Epithelial cell of proximal tubule (primary cell): ENCODE data around the gene ZNF106. TPM values are rescaled to one million over a fixed set of nuclear protein-coding genes. Genes with fewer than 3 reads are reported as not detected.

ENCODE experiments used
- DNase-seq: peaks from one replicate; pipeline ENCODE4 v3.0.0-alpha.2; 2011; ENCODE audit warnings: low read depth
- H3K4me3 ChIP-seq: 2 replicates; pipeline ENCODE4 v1.5.1; 2011; ENCODE audit warnings: low read depth, mild to moderate bottlenecking, low read length
- total RNA-seq: library from RNA; depleted of rRNA; stranded (reverse); fragments of >200 nt; gene quantifications from 2 replicates; pipeline ENCODE4 v1.2.3, GENCODE V29; 2015
- TF ChIP-seq, protein P1 (sequence below): conservative IDR thresholded peaks from 2 replicates; pipeline ENCODE4 v1.5.1; 2012; ENCODE audit warnings: low read depth, mild to moderate bottlenecking, low read length

The ZNF106 gene
- total RNA-seq, 1 donor from 2014 or later = 27.1 TPM

DNA sequence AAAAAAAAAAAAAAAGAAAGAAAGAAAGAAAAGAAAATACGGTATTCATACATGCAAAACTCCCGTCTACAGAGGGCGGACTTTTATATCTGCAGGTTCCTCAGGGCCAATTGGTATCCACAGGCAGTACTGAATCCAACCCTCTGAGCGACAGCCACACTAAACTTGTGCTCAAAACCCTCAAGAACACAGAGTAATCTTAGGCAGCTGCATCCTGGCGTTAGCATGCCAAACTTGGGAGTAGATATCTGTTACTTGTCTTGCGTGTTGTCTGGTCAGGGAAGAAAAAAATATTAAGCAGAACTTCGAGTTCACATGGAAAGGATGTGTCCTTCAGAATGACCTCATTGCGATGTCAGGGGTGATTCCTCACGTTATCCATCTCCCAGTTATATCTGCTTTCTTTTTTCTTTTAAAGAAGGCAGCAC lies 17.3 kb upstream of the ZNF106 start:
- no peak overlapping the region for H3K4me3 ChIP-seq
- TF ChIP-seq, protein P1, sequence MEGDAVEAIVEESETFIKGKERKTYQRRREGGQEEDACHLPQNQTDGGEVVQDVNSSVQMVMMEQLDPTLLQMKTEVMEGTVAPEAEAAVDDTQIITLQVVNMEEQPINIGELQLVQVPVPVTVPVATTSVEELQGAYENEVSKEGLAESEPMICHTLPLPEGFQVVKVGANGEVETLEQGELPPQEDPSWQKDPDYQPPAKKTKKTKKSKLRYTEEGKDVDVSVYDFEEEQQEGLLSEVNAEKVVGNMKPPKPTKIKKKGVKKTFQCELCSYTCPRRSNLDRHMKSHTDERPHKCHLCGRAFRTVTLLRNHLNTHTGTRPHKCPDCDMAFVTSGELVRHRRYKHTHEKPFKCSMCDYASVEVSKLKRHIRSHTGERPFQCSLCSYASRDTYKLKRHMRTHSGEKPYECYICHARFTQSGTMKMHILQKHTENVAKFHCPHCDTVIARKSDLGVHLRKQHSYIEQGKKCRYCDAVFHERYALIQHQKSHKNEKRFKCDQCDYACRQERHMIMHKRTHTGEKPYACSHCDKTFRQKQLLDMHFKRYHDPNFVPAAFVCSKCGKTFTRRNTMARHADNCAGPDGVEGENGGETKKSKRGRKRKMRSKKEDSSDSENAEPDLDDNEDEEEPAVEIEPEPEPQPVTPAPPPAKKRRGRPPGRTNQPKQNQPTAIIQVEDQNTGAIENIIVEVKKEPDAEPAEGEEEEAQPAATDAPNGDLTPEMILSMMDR = no peak

DNA sequence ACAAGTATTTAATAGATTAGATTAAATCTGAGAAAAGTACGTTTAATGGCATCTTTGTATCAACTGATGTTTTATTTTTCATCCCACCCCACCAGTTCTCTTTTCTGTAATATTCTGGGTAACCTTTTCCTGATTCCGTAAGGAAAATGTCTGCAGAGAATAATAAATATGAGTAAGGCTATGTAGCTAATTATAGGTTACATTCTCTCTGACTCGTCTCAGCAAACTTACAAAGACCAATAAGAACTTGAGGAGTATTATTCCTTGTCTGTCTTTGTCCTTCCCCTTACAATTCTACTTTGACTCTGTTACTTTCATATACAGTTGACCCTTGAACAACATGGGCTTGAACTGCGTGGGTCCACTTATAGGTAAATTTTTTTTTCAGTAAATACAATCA lies 16.6 kb upstream of the ZNF106 start:
- no peak for DNase-seq
- TF ChIP-seq, protein P1 = no peak
- H3K4me3 ChIP-seq = no peak overlapping the region

More for the DNA sequence above, 17.3 kb upstream of the ZNF106 start:
- no peak for DNase-seq

DNA sequence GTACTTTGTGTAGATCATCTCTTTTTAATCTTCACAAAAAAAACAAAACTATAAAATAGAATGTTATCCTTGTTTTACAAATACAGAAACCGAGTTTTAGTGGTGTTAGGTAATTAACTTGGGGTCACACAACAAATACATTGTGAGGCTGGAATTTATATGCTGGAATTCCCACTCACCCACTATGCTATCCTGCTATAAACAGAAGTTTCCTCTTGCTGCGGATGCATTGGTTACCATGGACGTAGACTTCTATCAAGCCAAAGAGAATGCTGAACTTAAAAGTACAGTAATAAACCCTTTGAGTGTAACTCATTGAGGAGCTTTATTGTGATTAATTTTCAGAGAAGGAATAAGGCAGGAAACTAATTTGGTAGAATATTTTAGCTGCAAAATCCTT lies 13.7 kb upstream of the ZNF106 start:
- no peak for DNase-seq
- TF ChIP-seq, protein P1 = no peak
- no peak overlapping the region for H3K4me3 ChIP-seq

DNA sequence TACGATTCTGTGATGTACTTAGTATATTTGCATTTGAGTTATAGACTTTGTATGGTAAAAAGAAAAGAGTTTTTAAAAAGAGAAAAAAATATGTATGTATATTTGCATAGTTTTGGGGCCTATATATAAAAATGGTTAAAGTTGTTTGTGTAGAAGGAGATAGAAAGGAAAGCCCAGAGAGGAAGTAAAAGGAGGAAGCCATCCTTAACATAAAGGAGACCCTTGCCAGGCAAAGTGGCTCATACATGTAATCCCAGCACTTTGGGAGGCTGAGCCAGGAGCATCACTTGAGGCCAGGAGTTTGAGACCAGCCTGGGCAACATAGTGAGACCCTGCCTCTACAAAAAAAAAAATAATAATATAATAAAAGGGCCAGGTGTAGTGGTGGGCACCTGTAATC lies 12.9 kb upstream of the ZNF106 start:
- H3K4me3 ChIP-seq = no peak overlapping the region
- TF ChIP-seq, protein P1 = no peak
- DNase-seq = no peak

DNA sequence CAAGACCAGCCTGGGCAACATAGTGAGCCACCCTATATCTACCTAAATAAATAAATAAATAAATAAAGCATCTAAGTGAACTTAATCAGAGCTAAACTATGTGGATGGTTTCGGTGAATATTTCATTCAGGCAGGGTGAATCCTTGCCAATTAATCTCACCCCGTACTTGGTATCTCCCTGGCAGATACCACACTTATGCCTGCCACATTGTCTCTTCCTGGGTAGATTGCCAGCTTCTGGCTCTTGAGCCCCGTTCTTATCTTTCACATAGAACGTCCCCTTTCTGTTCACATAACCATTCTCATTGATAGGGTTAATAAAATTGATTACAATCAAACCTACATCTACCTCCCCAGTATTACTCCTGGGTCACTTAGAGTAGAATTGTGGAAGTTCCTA lies 11.5 kb upstream of the ZNF106 start:
- TF ChIP-seq, protein P1 = no peak
- no peak for DNase-seq
- H3K4me3 ChIP-seq = no peak overlapping the region

DNA sequence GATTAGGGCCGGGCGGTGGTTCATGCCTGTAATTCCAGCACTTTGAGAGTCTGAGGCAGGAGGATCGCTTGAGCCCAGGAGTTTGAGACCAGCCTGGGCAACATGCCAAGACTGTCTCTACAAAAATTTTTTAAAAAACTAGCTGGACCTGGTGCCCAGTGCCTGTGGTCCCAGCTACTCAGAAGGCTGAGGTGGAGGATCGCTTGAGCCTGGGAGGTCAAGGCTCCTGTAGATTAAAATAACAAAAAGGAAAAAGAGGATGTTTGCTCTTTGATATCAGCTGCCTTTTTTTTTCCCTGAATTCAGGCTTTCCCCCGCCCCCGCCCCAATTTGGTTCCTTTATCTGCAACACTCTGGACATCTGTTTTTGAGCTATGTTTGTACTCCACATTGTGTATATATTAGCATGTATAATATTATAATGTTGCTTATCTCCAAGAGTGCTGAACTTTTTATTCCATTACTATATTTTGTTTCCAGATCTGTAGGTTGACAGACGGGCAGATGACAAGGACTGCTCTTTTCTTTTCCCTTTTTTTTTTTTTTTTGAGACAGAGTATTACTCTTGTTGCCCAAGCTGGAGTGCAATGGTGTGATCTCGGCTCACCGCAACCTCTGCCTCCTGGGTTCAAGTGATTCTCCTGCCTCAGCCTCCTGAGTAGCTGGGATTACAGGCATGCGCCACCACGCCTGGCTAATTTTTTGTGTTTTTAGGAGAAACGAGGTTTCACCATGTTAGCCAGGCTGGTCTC lies 9.1 kb upstream of the ZNF106 start:
- TF ChIP-seq, protein P1 = no peak
- no peak for DNase-seq
- no peak overlapping the region for H3K4me3 ChIP-seq
